MM.1S (cell line): ENCODE results near the gene CCR5AS.

Experiments
- CTCF ChIP-seq: fragments of 300-600 bp; sonication (generic); IDR thresholded peaks from 2 replicates; pipeline ENCODE4 v1.5.1; 2016; ENCODE audit warnings: antibody characterized with exemption, low read length, mixed read lengths
- EZH2 ChIP-seq: fragments of 300-600 bp; sonication (generic); optimal IDR thresholded peaks from 2 replicates; pipeline ENCODE3; 2017; ENCODE audit warnings: low read depth, mild to moderate bottlenecking, antibody characterized with exemption, low read length, mixed read lengths
- EZH2phosphoT487 ChIP-seq: fragments of 300-600 bp; sonication (generic); IDR thresholded peaks from 2 replicates; pipeline ENCODE4 v1.6.1; 2018; ENCODE audit warnings: antibody characterized with exemption, low read length

DNA sequence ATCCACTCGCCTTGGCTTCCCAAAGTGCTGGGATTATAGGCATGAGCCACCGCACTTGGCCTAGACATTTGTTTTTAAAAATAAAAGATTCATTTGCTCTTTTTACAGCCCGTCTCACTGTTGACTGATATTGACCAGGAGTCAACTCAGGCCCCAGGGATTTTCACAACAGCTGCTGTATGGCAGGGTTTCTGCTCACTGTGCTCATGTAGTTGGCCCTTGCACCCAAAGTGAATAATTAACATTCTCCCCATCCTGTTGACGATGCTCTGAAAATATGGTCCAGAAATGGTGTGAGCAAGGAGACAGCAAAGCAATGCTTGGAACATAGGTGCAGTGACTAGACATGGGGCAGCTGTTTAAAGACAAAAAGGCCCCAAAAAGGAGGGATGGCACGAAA, 39.1 kb downstream of the CCR5AS start:
- TF ChIP-seq CTCF, result no peak
- no peak for TF ChIP-seq EZH2
- no peak for TF ChIP-seq EZH2phosphoT487
